ENCODE measurements around the gene BORCS5.

BORCS5 gene

DNA sequence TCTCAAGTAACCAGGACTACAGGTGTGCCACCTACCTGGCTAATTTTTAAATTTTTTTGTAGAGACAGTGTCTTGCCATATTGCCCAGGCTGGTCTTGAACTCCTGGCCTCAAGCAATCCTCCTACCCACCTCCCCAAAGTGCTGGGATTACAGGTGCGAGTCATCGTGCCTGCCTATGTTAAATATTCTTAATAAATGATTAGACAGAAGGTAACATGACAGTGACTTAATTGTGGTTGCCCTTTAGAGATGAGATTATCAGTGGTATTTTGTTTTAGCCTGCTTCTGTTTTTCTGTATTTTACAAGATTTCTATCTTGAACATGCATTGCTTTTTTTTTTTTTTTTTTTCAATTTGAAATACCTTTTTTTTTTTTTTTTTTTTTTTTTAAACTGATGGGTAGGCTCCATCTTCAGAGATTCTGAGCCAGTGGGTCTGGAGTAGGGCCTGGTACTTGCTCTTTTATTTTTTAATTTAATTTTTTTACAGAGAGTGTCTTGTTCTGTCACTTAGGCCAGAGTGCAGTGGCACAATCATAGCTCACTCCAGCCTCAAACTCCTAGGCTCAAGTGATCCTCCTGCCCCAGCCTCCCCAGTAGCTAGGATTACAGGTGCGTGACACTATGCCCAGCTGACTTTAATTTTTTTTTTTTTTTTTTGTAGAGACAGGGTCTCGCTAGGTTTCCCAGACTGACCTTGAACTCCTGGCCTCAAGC lies 88.4 kb downstream of the BORCS5 start:
- H3K4me3 ChIP-seq (ENCODE audit: low read length) = no peak overlapping the region
- H3K4me1 ChIP-seq (ENCODE audit: control insufficient read depth, insufficient read depth, low read length) = peaks cover 48% of the 10 kb centered on the region
- no peak overlapping the region for H3K9ac ChIP-seq (ENCODE audit: low read length)
- H3K36me3 ChIP-seq (ENCODE audit: control insufficient read depth, insufficient read depth, low read length) = no peaks in the 10 kb centered on the region
- no peaks in the 10 kb centered on the region for H3K9me3 ChIP-seq (ENCODE audit: control insufficient read depth, low read length)
- H3K27me3 ChIP-seq (ENCODE audit: control insufficient read depth, insufficient read depth, low read length) = no peaks in the 10 kb centered on the region

DNA sequence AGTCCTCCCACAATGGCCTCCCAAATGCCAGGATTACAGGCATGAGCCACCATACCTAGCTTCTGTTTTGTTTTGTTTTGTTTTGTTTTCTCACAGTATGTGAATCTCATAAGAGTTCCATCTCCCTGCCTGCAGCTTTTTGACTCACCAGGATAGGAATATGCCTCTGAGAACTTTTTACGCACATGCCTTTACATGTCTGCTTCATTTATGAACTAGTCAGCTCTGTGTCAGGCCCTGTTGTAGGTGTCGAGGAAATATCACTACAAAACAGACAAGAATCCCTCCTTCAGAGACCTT lies 89.0 kb downstream of the BORCS5 start:
- no peak overlapping the region for H3K4me3 ChIP-seq (ENCODE audit: low read length)
- H3K36me3 ChIP-seq (ENCODE audit: control insufficient read depth, insufficient read depth, low read length) = no peaks in the 10 kb centered on the region
- H3K27me3 ChIP-seq (ENCODE audit: control insufficient read depth, insufficient read depth, low read length) = no peaks in the 10 kb centered on the region
- no peak overlapping the region for H3K9ac ChIP-seq (ENCODE audit: low read length)
- peaks cover 50% of the 10 kb centered on the region for H3K4me1 ChIP-seq (ENCODE audit: control insufficient read depth, insufficient read depth, low read length)
- no peaks in the 10 kb centered on the region for H3K9me3 ChIP-seq (ENCODE audit: control insufficient read depth, low read length)

DNA sequence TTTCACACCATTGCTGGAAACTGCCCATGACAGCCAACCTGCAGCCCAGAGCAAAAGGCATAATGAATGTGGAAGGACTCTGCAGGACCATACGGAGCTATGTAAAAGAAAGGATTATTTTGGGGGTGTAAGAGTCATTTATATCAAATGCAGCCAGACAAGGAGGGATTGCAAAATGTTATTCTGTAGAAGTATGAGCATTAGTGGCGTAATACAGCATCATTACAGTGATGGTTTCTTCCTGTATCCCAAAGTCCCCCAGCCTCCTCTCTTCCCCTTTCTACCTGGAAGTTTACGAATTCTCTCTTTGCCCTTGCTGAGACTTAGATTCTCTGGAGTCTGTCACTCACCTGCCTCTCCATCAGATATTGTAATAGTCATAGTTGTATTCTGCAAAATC lies 89.9 kb downstream of the BORCS5 start:
- H3K4me3 ChIP-seq (ENCODE audit: low read length) = no peak overlapping the region
- no peaks in the 10 kb centered on the region for H3K27me3 ChIP-seq (ENCODE audit: control insufficient read depth, insufficient read depth, low read length)
- no peak overlapping the region for H3K9ac ChIP-seq (ENCODE audit: low read length)
- no peaks in the 10 kb centered on the region for H3K9me3 ChIP-seq (ENCODE audit: control insufficient read depth, low read length)
- H3K36me3 ChIP-seq (ENCODE audit: control insufficient read depth, insufficient read depth, low read length) = no peaks in the 10 kb centered on the region
- peaks cover 41% of the 10 kb centered on the region for H3K4me1 ChIP-seq (ENCODE audit: control insufficient read depth, insufficient read depth, low read length)

DNA sequence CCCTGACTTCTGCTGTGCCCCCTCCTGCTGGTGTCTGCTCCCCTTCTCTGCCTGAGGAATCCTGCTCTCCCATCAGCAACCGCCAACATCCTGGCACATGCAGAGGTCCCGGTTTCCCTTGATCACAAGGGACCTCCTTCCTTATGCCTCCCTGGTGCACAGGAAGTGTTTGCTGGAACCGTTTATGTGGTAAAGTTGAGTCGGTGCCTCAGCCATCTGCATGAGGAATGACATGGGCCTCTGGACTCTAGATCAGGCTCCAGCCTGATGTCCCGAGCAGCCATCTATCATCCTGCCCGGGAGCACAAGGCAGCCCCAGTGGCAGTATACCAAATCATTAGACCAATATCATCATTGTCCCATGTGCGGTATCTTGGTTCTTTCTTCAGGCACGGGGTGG lies 90.4 kb downstream of the BORCS5 start:
- Histone ChIP-seq H3K9me3 (ENCODE audit: control insufficient read depth, low read length) (no peaks in the 10 kb centered on the region), H3K9ac (ENCODE audit: low read length) (no peak overlapping the region)

DNA sequence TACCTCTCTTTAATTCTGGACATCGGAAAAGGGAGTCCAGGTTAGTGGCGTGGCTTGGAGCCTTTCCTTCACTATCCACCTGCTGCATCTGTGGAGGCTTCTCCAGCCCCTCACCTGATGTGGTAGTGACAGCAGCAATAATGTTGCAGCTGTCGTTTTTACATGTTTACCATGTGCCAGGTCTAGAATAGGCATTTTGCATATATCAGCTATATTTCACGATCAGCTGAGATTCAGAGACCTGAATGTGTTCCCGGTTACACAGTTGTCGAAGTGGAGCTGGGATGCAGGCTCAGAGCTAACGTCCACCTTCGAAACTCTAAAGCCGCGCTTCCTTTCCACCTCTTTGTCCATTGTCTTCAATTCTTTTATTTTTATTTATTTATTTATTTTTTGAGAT lies 91.0 kb downstream of the BORCS5 start:
- Histone ChIP-seq H3K36me3 (ENCODE audit: control insufficient read depth, insufficient read depth, low read length) (no peaks in the 10 kb centered on the region), H3K9ac (ENCODE audit: low read length) (no peak overlapping the region), H3K27me3 (ENCODE audit: control insufficient read depth, insufficient read depth, low read length) (no peaks in the 10 kb centered on the region), H3K4me3 (ENCODE audit: low read length) (no peak overlapping the region), H3K9me3 (ENCODE audit: control insufficient read depth, low read length) (no peaks in the 10 kb centered on the region), H3K4me1 (ENCODE audit: control insufficient read depth, insufficient read depth, low read length) (peaks cover 31% of the 10 kb centered on the region)

More for the DNA sequence above, 90.4 kb downstream of the BORCS5 start:
- Histone ChIP-seq H3K36me3 (ENCODE audit: control insufficient read depth, insufficient read depth, low read length) (no peaks in the 10 kb centered on the region), H3K27me3 (ENCODE audit: control insufficient read depth, insufficient read depth, low read length) (no peaks in the 10 kb centered on the region), H3K4me1 (ENCODE audit: control insufficient read depth, insufficient read depth, low read length) (peaks cover 37% of the 10 kb centered on the region), H3K4me3 (ENCODE audit: low read length) (no peak overlapping the region)

DNA sequence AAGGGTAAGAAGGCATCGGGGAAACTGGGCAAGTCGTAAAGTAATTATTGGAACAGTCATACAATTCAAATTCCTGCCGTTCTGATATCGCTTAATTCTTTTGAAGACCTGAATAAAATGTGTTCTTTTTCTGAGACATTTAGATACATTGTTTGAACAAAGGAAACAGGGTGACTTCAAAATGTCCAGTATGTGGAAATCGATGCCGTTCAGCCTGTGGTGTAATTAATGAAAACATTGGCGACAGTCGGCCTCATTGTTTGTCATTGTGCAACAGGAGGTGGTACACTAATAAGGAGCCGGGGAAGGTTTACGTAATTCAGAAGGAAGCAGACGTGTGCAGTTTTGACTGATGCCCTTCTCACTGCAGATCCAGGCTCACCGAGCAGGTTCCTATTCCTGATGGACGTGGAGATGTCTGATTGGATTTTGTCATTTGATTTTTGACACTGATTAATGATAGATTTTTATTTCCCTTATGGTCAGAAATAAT lies 92.7 kb downstream of the BORCS5 start:
- Histone ChIP-seq H3K4me3 (ENCODE audit: low read length) (no peak overlapping the region), H3K4me1 (ENCODE audit: control insufficient read depth, insufficient read depth, low read length) (peaks cover 16% of the 10 kb centered on the region), H3K9ac (ENCODE audit: low read length) (no peak overlapping the region)

DNA sequence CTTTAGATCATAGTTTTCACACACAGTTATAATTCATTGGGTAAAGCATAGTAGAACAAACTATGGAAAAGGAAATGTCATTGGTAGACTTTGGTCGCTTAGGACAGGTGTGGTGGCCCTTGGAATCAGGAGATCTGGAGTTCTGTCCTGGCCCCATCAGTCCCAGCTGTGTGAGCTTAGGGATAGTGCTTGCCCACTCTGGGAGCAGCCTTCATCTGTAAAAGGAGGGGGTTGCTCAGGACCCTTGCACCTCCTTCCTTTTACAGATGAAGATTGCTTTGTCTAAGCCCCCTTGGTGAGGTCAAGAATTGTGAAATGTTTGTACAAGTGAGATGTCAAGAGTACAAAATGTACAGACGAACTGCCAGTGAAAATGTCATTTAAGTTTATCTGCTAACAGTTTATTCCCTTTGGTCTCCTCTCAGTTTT lies 93.2 kb downstream of the BORCS5 start:
- H3K4me3 ChIP-seq (ENCODE audit: low read length) = no peak overlapping the region
- no peaks in the 10 kb centered on the region for H3K9me3 ChIP-seq (ENCODE audit: control insufficient read depth, low read length)
- H3K36me3 ChIP-seq (ENCODE audit: control insufficient read depth, insufficient read depth, low read length) = no peaks in the 10 kb centered on the region
- no peaks in the 10 kb centered on the region for H3K27me3 ChIP-seq (ENCODE audit: control insufficient read depth, insufficient read depth, low read length)
- H3K4me1 ChIP-seq (ENCODE audit: control insufficient read depth, insufficient read depth, low read length) = peaks cover 16% of the 10 kb centered on the region
- no peak overlapping the region for H3K9ac ChIP-seq (ENCODE audit: low read length)

More for the DNA sequence above, 92.7 kb downstream of the BORCS5 start:
- H3K27me3 ChIP-seq (ENCODE audit: control insufficient read depth, insufficient read depth, low read length) = no peaks in the 10 kb centered on the region
- H3K36me3 ChIP-seq (ENCODE audit: control insufficient read depth, insufficient read depth, low read length) = no peaks in the 10 kb centered on the region
- no peaks in the 10 kb centered on the region for H3K9me3 ChIP-seq (ENCODE audit: control insufficient read depth, low read length)

DNA sequence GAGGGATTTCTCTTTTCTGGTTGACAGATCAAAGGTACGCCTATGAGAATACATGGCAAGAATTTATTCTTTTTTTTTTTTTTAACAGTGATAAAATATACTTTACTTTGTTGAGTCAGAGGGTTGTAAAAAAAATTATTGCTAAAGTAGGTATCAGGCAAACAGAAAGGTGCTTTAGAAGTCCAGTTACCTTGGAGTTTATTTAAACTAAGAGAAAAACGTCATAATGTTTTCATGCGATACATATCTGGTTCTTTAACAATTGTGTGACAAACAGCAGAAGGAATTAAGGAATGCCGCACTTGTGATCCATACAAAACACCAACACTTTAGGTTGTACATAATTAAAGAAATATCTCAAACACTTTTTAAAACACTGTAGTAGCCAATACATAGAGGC lies 94.2 kb downstream of the BORCS5 start:
- peaks cover 16% of the 10 kb centered on the region for H3K4me1 ChIP-seq (ENCODE audit: control insufficient read depth, insufficient read depth, low read length)
- no peaks in the 10 kb centered on the region for H3K27me3 ChIP-seq (ENCODE audit: control insufficient read depth, insufficient read depth, low read length)
- H3K36me3 ChIP-seq (ENCODE audit: control insufficient read depth, insufficient read depth, low read length) = no peaks in the 10 kb centered on the region
- no peak overlapping the region for H3K4me3 ChIP-seq (ENCODE audit: low read length)
- no peak overlapping the region for H3K9ac ChIP-seq (ENCODE audit: low read length)
- no peaks in the 10 kb centered on the region for H3K9me3 ChIP-seq (ENCODE audit: control insufficient read depth, low read length)

DNA sequence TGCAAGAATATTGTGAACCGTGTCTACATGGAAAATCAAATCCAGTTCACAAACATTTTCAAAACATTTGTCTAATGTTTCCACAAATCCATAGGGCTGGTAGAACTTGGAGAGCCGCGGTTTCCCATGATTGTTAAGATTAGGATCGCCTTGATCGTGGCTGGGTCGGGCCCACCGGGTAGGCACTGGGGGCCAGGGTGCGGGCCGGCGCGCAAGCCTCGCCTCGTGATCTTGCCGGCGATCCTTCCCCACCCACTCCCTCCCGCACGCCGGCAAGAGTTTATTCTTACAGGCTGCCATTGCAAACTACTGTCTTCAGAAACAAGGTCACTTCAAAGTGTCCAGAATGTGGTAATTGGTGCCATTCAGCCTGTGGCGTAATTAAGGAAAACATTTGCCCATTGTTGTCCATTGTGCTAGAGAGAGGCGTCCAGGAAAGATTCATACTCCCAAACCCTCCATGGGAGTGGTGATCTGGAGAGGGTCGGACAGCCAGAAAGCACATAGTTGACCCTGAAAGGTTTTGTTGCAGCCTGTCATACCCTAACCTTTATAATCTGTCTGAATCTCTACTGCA lies 95.5 kb downstream of the BORCS5 start:
- no peak overlapping the region for H3K9ac ChIP-seq (ENCODE audit: low read length)
- no peak overlapping the region for H3K4me3 ChIP-seq (ENCODE audit: low read length)
- no peaks in the 10 kb centered on the region for H3K27me3 ChIP-seq (ENCODE audit: control insufficient read depth, insufficient read depth, low read length)
- H3K9me3 ChIP-seq (ENCODE audit: control insufficient read depth, low read length) = no peaks in the 10 kb centered on the region
- peaks cover 16% of the 10 kb centered on the region for H3K4me1 ChIP-seq (ENCODE audit: control insufficient read depth, insufficient read depth, low read length)
- no peaks in the 10 kb centered on the region for H3K36me3 ChIP-seq (ENCODE audit: control insufficient read depth, insufficient read depth, low read length)

DNA sequence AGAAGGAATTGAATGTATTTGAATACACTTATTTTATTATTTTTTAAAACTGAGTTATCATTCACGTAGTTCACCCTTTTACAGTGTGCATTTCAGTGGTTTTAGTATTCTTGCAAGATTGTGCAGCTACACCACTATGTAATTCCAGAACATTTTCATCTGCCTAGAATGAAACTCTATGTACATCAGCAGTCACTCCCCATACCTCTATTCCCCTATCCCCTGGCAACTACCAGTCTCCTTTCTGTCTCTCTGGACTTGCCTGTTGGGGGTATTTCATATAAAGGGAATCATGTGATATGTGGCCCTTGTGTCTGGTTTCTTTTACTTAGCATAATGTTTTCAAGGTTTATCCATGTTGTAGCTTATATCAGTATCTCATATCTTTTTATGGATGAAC lies 96.8 kb downstream of the BORCS5 start:
- no peaks in the 10 kb centered on the region for H3K36me3 ChIP-seq (ENCODE audit: control insufficient read depth, insufficient read depth, low read length)
- no peak overlapping the region for H3K9ac ChIP-seq (ENCODE audit: low read length)
- H3K4me3 ChIP-seq (ENCODE audit: low read length) = no peak overlapping the region
- H3K4me1 ChIP-seq (ENCODE audit: control insufficient read depth, insufficient read depth, low read length) = peaks cover 16% of the 10 kb centered on the region
- H3K27me3 ChIP-seq (ENCODE audit: control insufficient read depth, insufficient read depth, low read length) = no peaks in the 10 kb centered on the region
- H3K9me3 ChIP-seq (ENCODE audit: control insufficient read depth, low read length) = no peaks in the 10 kb centered on the region

DNA sequence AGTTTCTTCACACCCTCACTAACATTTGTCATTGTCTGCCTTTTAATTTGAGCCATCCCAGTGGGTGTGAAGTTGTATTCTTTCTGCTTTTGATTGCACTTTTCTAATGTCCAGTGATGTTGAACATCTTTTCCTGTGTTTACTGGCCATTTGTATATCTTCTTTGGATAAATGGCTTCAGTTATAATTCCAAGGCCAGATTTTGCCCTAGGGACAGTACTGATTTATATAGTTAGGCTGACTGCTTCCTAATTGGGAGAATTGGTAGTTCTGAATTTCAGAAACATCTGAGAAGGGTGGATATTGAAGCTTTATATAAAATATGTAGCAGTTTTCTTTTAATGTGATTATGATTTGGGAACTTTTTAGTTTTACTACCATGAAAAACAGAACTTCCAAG lies 97.4 kb downstream of the BORCS5 start:
- Histone ChIP-seq H3K27me3 (ENCODE audit: control insufficient read depth, insufficient read depth, low read length) (no peaks in the 10 kb centered on the region), H3K36me3 (ENCODE audit: control insufficient read depth, insufficient read depth, low read length) (no peaks in the 10 kb centered on the region), H3K9me3 (ENCODE audit: control insufficient read depth, low read length) (no peaks in the 10 kb centered on the region), H3K4me3 (ENCODE audit: low read length) (no peak overlapping the region), H3K4me1 (ENCODE audit: control insufficient read depth, insufficient read depth, low read length) (peaks cover 12% of the 10 kb centered on the region), H3K9ac (ENCODE audit: low read length) (no peak overlapping the region)

DNA sequence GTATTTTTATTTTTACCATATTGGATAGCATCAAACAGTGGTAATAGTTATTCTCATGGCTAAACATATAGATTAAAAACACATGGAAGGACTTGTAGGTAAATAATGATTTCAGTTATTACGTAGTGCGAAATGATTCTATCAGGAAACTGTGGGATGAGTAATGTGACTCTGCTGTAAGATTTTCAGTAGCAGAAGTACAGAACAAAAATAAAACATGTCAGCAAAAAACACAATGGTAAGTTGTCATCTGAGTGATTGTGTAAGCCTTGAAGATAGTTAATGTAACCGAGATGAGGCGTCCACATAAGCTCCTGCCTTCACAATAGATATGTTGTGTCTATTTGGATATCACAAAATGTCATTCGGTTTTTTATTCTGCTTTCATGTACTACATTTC lies 99.8 kb downstream of the BORCS5 start:
- H3K9ac ChIP-seq (ENCODE audit: low read length) = no peak overlapping the region
- no peaks in the 10 kb centered on the region for H3K27me3 ChIP-seq (ENCODE audit: control insufficient read depth, insufficient read depth, low read length)
- no peaks in the 10 kb centered on the region for H3K36me3 ChIP-seq (ENCODE audit: control insufficient read depth, insufficient read depth, low read length)
- no peaks in the 10 kb centered on the region for H3K9me3 ChIP-seq (ENCODE audit: control insufficient read depth, low read length)
- H3K4me3 ChIP-seq (ENCODE audit: low read length) = no peak overlapping the region
- no peaks in the 10 kb centered on the region for H3K4me1 ChIP-seq (ENCODE audit: control insufficient read depth, insufficient read depth, low read length)
